ENCODE measurements around the gene JARID2.

JARID2 gene

DNA sequence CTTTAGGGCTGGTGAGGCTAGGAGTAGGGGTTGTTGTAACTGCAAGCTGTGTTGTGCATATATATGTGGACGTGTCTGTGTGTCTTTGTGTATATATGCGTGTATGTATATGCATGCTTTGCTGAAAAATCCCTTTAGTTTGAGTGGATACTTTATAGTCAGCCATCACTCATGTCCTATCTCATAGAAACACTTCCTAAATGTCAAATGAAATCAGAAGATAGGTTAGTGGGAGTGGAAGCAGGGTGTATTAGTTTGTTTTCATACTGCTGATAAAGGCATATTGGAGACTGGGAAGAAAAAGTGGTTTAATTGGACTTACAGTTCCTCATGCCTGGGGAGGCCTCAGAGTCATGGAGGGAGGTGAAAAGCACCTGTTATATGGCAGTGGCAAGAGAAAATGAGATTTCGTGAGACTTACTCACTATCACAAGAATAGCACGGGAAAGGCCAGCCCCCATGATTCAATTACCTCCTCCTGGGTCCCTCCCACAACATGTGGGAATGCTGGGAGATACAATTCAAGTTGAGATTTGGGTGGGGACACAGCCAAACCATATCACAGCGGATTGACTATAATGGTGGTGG, 131.1 kb downstream of the JARID2 start:
- no peak for DNase-seq (ENCODE audit: low read depth)

DNA sequence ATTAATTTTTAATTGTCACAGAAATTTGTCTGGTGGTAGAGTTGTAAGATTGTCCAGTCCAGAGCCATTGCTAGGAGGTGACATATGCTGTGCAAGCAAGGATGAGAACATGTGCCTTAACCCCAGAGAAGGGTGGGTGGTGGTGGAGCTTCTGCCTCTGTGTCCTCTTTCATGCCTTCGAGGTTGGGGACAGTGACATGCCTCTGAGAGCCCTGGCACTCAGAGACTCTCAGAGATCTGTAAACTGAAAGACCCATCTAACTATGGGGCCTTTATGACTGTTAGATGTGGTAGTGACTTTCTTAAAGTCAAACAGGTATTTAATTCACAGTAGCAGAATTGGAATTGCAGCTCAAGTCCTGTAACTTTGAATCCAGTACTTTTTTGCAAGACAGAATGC, 132.4 kb downstream of the JARID2 start:
- no peak for DNase-seq (ENCODE audit: low read depth)

DNA sequence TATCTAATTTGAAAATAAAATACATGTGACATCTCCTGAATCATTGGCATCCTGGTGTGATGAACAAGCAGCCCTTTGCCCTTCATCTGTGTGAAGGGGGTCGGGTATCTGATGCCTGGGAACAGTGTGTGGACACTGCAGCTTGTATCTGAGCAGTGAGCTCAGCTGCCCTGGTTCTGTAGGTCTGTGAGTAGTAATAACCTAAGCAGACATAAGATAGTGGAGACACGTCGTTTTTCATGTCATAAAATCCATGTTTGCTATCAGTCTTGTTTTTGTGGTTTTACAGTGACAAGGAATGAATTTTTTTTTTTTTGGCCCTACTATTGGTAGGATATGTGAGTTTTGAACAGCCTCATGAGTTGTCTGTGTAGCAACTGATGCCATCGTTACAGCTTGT, 133.0 kb downstream of the JARID2 start:
- DNase-seq (ENCODE audit: low read depth): no peak

DNA sequence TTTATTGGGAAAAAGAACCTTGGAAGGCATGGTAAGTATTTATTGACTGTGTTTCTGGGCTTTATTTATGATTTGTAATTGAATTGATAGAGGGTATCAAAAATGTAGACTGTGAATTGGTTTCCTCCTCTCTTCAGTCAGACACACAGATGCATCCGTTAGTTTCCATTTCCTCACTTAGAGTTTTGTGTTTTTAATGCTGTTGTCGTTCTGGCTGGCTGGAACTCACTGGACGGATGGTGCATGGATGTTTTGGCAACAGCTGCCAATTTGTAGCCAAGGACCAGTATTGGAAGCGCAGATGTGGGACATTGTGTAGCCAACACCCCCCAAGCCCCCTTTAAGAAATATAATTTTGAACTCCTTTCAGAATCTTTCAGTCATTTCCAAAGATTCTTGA, 134.5 kb downstream of the JARID2 start:
- no peak for DNase-seq (ENCODE audit: low read depth)

DNA sequence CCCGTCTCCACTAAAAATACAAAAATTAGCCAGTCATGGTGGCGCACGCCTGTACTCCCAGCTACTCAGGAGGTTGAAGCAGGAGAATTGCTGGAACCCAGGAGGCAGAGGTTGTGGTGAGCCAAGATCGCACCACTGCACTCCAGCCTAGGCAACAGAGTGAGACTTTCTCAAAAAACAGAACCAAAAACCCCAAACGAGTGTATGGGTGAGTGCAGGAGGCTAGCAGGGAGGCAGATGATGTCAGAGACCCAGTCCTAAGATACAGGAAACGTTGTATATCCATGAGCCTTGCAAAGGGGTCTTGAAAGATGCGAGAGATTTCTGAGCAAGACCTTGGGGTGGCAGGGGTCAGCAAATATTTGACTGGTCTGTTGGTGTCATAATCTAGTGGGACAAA, 136.2 kb downstream of the JARID2 start:
- no peak for DNase-seq (ENCODE audit: low read depth)

DNA sequence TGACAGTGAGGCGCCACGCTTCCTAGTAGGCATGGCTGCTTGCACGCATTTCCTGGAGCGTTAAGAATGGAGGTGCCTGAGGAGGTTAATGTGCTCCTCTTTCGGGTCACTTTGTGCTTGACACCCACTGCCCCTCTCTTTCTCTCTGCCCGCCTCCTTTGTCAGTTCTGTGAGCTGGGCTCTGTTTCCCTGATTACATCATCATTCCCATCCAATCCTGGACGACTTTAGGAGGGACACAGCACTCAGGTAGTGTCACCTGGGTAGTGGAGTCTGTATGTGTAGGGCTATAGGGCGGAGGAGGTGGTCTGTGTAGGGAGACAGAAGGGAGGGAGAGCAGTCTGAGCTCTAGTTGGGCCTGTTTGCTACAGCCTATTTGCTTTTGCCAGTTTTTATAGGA, 136.8 kb downstream of the JARID2 start:
- no peak for DNase-seq (ENCODE audit: low read depth)

DNA sequence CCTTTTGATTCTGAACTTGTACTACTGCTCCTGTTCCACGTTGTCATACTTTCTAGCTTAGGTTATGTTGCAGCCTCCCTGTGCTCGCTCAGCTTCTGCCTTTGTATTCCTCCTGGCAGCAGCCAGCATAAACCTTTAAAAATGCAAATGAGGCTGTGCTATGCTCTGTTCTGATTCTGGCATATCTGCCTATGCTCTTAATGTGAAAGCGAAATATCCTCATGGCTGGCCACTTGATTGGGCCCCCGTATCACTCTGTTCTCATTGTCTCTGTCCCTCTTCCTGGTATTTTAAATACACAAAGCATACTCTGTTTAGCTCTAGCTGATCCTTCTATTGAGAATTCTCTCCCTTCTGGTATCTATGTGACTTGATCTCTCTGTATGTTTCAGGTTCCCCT, 139.0 kb downstream of the JARID2 start:
- no peak for DNase-seq (ENCODE audit: low read depth)

DNA sequence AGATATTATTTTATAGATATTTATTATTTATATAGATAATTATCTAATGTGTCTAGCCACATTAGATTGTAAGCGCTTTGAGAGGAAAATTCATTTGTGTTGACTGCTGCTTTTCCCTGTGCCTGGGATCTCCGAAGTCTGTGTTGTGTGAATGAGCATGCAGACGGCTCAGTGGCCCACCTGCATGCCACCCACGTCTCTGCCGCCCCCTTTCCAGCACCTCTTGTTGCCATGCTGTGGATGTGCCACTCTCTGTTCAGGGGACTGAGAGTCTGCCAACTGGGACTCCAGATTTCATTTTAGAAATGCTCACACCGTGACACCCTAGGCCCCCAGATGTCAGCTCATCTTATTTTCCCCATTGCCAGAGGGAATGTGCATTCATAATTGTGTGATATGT, 139.7 kb downstream of the JARID2 start:
- DNase-seq (ENCODE audit: low read depth): no peak

DNA sequence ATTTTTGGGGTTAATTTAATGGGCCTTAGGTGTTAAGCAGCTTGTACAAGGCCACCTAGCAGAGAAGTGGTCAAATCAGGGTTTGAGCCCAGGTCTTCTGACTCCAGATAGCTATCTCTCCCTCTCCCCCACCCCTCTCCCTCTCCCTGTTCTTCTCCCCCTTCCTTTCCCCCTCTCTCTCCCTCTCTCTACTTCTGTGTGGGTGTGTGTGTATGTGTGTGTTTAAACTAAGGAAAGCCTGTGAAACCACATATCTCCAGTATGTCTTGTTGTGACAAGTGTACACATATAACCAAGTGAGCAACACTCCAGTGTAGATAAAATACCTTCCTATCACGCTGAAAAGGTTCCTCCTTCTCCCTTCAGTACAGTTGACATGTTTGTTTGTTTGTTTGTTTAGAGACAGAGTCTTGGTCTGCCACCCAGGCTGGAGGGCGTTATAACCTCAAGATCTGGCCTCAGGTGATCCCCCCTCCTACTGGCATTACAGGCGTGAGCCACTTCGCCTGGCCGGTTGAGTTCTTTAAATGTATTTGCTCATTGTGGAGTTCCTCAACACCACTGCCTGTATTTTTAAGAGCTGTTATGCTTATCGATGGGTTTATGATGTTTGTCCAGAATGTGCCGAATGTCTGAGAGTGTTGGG, 140.4 kb downstream of the JARID2 start:
- no peak for DNase-seq (ENCODE audit: low read depth)

DNA sequence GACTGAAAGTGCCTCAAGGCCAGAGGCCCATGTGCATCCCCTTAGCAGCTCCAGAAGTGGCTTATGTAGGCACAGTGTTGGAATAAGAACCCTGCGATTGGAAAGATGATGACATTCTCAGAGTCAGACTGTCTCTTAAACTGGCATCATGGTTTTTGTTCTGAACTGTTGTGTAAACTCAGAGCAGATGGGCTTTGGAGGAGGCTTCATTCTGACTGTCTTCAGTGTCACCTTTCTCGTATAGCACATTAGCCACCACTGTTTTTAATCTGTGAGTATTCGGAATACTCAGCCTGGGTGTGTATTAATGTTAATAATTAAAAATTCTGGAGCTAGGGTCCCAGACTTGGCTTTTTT, 140.9 kb downstream of the JARID2 start:
- DNase-seq (ENCODE audit: low read depth): no peak

DNA sequence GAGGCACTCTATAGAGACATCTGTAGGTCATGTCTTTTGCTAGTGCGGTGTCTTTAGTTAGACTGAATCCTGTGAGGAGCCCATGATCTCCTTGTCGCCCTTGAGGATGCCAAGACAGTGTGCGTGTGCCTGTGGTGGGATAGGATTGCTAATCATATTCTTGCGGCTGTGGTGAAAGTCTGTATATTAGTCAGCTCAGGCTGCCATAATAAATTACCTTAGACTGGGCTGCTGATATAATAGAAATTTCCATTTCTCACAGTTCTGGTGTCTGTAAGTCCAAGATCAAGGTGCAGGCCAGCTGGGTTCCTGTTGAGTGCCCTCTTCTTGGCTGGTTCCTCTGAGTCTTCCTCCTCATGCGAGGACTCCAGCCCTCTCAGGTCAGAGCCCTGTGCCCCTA, 141.2 kb downstream of the JARID2 start:
- no peak for DNase-seq (ENCODE audit: low read depth)

DNA sequence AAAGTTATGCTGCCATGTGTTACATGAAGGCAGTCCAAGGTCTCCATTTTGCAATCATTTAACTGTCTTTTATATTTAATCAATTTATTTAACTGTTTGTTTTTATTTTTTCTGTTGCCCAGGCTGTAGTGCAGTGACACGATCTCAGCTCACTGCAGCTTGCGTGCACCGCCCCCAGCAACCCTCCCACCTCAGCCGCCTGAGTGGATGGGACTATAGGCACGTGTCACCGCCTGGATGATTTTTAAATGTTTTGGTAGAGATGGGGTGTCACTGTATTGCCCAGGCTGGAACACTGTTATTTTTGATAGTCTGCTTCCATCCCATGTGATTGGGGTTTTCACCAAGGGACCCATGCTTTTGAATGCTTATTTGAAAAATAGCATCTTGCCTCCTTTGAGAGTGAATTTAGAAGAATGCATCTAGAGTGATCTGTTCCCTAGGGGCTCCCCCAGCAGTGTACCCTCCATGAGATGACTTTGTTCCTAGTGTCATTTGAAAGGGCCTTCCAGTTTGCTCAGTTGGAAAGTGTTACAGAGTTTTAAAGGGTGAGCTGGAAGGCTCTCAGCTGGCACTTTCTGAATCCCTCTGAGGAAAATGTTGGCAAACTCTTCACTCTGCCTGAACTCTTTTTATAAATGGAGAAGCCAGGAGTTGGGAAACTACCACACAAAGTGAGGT, 143.4 kb downstream of the JARID2 start:
- DNase-seq (ENCODE audit: low read depth): no peak

DNA sequence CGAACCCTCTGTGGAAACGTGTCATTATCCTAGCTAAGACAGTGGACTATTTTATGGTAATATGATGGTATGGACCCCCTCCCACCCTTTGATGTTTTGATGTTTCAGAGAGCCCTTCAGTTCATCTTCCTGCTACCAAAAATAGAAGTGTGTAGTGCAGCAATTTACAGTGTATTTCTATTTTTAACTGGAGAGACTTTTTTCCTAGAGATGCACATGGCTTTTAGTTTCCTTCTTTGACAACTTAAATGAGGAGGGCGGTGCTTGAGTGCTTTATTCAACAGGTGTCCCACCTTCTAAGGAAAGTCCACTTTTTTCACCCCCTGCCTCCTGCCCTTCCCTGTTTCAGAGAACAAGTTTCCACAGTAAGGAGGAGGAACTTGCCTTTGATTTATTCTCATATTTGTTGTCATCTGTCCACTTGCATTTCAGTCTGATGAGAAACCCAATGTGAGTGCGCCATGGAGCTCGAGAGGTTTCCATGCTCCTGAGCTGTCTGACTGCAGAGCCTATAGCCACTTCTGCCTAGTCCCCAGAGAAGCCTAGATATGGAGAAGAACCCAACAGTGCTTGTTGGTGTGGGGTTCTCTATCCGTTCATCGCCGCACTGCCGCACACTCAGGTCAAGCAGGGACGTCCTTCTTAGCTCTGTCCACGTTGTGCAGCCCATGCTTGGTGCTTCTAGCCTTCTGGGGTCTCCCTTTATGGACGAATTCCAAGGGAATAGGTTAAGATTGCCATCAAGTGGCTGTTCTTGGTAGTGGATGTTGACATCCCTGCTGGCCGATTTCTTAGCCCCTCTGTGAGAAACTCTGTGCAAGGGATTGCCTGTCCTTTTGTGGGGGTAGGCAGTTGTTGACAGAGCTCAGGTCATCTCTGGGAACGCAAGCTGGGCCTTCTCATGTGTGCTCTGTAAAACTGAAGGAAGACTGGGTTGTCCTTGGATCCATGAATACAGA, 144.2 kb downstream of the JARID2 start:
- DNase-seq (ENCODE audit: low read depth): no peak

DNA sequence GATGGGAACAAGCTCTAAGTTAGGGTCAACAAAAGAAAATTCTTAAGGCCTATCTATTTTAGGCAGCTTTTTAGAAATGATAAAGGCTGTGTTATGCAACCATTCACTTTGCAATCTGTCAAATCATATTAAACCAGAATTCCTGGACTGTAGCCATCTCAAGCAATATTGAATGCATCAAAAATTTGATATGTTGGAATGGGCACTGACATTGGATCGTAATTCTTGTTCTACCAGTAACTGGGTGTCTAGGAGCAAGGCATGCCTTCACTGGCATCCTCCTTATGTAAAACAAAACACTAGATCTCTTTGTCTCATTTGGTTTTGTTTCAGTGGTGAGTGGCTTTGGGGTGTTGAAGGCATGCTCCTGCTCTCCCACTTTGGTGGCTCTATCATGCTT, 145.6 kb downstream of the JARID2 start:
- DNase-seq (ENCODE audit: low read depth): no peak

DNA sequence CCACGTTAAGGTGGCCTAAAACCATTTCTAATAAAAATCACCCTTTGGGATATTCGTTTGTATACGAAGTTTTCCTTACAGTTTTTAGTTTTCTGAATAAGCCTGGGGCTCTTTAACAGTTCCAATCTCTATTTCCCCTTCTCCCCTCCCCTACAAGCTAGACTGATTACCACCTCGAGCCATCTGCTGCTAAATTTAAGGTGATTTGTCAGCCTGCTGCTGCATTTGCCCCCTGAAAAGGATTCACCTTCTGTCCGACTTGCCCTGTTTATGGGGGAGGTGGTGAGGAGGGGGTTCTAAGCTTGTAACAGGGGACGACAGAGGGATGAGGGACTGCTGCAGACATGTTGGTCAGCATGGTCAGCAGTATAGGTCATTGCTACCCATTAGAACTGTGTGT, 146.3 kb downstream of the JARID2 start:
- no peak for DNase-seq (ENCODE audit: low read depth)

DNA sequence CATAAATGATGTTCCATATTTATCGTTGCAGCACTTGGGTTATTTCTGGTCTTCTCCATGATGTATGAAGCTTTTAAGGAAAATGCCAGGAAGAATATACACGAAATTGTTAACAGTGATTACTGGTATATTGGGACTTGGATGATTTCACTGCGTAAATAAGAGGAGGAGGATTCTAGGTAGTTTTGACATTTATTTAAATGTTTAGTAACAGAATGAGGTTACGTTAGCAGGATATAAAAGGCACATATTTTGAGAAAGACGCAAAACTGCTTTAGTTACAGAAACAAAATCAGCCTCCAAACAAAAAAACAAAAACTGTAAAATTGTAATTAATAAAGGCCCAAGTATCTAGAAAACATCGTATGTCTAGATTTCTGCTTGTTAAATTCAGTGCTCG, 147.7 kb downstream of the JARID2 start:
- DNase-seq (ENCODE audit: low read depth): no peak

DNA sequence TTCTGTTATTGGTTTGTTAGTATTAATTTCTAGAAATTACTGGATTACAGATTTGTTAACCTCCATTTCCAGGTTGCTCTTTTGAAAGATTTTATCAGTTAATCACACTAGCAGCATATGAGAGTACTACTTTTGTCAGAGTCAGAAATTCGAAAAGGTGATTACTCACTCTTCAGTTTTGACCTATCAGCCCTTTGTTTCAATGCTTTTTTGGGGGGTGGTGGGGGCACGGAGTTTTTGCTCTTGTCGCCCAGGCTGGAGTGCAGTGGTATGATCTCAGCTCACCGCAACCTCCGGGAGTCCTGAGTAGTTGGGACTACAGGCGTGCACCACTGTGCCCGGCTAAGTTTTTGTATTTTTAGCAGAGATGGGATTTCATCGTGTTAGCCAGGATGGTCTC, 149.2 kb downstream of the JARID2 start:
- DNase-seq (ENCODE audit: low read depth): no peak

DNA sequence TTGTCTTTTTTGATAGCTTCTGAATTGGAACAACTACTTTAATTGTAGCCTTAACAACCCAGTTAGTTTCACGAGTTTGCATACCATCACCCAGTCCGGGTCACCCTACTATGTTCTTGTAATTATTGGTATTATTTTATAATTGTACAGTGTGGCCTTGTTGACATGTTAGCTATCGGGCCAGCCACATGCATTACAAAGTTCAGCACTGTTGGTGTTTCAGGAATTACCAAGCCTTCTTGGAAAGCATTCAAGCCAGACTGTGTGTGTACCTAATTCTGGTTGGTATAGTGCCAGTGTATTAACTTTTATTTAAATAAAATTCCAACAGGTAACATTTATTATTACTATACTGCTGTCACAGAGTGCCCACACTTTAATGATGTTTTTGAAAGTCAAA, 150.9 kb downstream of the JARID2 start:
- DNase-seq (ENCODE audit: low read depth): no peak

DNA sequence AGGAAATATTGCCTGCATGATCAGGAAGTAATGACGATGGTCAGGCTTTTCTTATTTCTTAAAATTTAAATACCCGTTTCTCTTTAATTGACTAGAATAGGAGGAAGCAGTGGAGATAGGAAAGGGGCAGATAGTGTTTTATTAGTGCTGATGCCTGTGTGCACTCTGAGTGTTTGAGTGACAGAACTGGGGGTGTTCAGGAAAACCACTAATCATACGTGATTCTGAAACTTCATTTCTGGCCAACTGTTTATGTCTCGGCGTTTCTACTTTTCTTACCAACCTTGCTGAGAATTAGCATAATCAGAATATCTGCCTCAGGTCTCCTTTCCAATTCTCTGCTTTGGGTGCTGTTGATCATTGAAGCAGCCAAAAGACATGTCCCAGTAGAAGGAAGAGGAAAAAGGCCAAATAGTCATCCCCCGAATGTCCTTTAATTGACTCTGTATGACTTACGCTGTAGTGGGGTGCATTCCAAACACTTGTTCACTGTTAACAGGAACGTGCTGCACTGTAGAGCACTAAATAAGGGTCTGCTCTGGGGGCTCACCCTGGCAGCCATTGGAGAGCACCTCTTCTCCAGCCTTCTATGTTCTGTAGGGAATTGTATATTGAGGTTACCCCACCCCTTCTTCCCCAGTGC, 152.9 kb downstream of the JARID2 start:
- DNase-seq (ENCODE audit: low read depth): no peak

DNA sequence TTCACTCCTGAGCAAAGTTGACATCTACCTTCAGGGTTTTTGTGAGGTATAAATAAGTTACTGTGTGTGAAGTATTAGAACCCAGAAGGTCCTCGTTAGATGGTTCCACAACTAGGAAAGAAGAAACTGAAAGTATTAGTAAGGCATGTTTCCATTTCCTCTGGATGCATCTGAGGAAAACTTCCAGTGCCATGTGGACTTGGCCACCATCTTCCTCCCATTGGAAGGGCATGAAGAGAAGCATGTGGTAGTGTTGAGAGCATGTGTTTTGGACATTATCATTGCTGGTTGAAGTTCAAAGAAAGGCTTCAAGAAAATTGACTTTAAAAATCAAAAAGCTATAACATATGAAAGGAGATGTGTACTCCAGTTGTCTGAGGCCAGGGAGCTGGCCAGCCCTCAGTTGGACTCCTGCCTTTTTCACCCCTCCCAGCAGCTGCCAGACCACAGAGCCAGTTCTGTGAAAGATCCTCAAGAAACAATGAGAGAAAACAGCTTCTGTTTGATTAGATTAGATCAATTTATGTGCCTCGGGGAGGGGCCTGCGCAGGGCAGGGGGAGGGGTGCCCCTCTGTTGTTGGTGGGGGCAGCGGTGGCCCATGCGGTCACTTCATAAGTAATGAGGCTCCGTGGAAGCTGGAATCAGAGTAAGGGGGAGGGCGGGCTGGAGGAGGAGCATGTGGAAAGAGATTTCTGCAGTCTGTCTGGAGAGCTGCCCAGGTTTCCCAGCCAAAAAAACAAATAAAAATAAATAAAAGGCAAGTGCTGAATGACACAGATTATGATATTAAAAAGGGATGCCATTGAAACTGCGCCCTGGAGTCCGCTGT, 154.0 kb downstream of the JARID2 start:
- DNase-seq (ENCODE audit: low read depth): no peak

DNA sequence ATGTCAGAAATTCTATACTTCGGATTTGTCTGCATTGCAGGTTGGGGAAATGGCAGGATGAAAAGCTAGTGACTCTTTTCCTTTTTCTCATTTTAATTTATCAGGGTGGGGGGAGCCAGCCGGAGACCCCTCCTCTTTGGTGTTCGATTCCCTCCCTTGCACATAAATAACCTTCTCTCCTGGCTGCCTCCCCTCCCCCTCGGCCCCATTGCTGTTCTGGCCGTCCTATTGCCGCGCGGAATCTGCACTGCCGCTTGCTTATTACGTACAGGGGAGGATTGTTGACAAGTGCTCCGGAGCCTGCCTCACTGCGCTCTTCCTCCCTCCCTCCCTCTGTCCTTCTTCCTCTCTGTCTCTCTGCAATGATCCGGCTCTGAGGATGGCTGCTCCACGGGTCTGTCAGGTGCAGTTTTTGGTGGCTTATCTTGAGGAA, 154.7 kb downstream of the JARID2 start:
- DNase-seq (ENCODE audit: low read depth): no peak

Measured in activated T-helper 1 cell treated with Interleukin-2 at 50 U/mL for 16 hours (primary cell).